IMR-90 (cell line): ENCODE results near the gene ITGAE. TPM values are rescaled to one million over a fixed set of nuclear protein-coding genes. Genes with fewer than 3 reads are reported as not detected.

Source experiments
- ATAC-seq: fragments of 200-7000 bp; cut with Tn5 transposase; 2 replicates; pipeline ENCODE4 v1.9.1; 2020; ENCODE audit warnings: low read depth, mild to moderate bottlenecking, moderate library complexity
- BruUV-seq: library from RNA; stranded (reverse); fragments of 400-500 nt; replicated peaks from 2 replicates; lab custom pipeline; 2021; lab: Mats Ljungman, UMichigan
- CTCF ChIA-PET: fragments of 300-600 bp; formaldehyde crosslinking; extraction: SDS; loops from one replicate; lab custom pipeline; 2021; ENCODE audit warnings: antibody characterized with exemption; lab: Yijun Ruan, JAX
- POLR2A ChIA-PET: fragments of 300-600 bp; sonication (Branson Sonifier 250); formaldehyde crosslinking; loops from one replicate; lab custom pipeline; 2022; ENCODE audit warnings: antibody characterized with exemption; ENCODE audit not compliant: unreplicated experiment; lab: Charles Lee
- DNase-seq: peaks from one replicate; pipeline ENCODE4 v3.0.0; 2013
- H2AFZ ChIP-seq: replicated peaks from 2 replicates; pipeline ENCODE3; 2013; ENCODE audit warnings: low read length, mild to moderate bottlenecking; ENCODE audit not compliant: poor library complexity
- H2AK5ac ChIP-seq: 2 replicates; pipeline ENCODE4 v1.6.1; 2013; ENCODE audit warnings: low read depth, low read length, inconsistent platforms
- H2AK9ac ChIP-seq: replicated peaks from 2 replicates; pipeline ENCODE3; 2013; ENCODE audit warnings: mild to moderate bottlenecking, low read depth, low read length, moderate library complexity; ENCODE audit not compliant: poor library complexity
- H2BK120ac ChIP-seq: 2 replicates; pipeline ENCODE4 v1.6.1; 2013; ENCODE audit warnings: low read depth, low read length, inconsistent platforms
- H2BK15ac ChIP-seq: 3 replicates; pipeline ENCODE4 v1.6.1; 2013; ENCODE audit warnings: low read depth, low read length, inconsistent platforms
- H2BK20ac ChIP-seq: 2 replicates; pipeline ENCODE4 v1.6.1; 2013; ENCODE audit warnings: low read depth, mild to moderate bottlenecking, inconsistent platforms, low read length, moderate library complexity
- H2BK5ac ChIP-seq: 2 replicates; pipeline ENCODE4 v1.6.1; 2013; ENCODE audit warnings: mild to moderate bottlenecking, low read depth, low read length, inconsistent platforms; ENCODE audit not compliant: poor library complexity, severe bottlenecking
- H3K14ac ChIP-seq: replicated peaks from 2 replicates; pipeline ENCODE4 v1.6.1; 2013; ENCODE audit warnings: low read depth, low read length, inconsistent platforms
- H3K18ac ChIP-seq: 2 replicates; pipeline ENCODE4 v1.6.1; 2013; ENCODE audit warnings: low read depth, low read length, control low read depth
- H3K23ac ChIP-seq: 2 replicates; pipeline ENCODE4 v1.6.1; 2013; ENCODE audit warnings: low read depth, low read length, inconsistent platforms
- H3K27ac ChIP-seq: 2 replicates; pipeline ENCODE4 v1.5.1; 2013; ENCODE audit warnings: mild to moderate bottlenecking, control low read depth, low read length; ENCODE audit not compliant: insufficient read depth
- H3K27me3 ChIP-seq: 2 replicates; pipeline ENCODE4 v1.6.1; 2013; ENCODE audit warnings: low read length; ENCODE audit not compliant: control insufficient read depth, insufficient read depth
- H3K36me3 ChIP-seq: 2 replicates; pipeline ENCODE4 v1.6.1; 2013; ENCODE audit warnings: low read length, mixed read lengths; ENCODE audit not compliant: control insufficient read depth, insufficient read depth
- H3K4ac ChIP-seq: 2 replicates; pipeline ENCODE4 v1.6.1; 2013; ENCODE audit warnings: low read depth, low read length, inconsistent platforms
- H3K4me1 ChIP-seq: 2 replicates; pipeline ENCODE4 v1.6.1; 2013; ENCODE audit warnings: low read length, mixed read lengths; ENCODE audit not compliant: control insufficient read depth, insufficient read depth
- H3K4me2 ChIP-seq: 2 replicates; pipeline ENCODE4 v1.6.1; 2013; ENCODE audit warnings: low read depth, mild to moderate bottlenecking, control low read depth, low read length, moderate library complexity
- H3K4me3 ChIP-seq: 2 replicates; pipeline ENCODE4 v1.5.1; 2013; ENCODE audit warnings: low read depth, mild to moderate bottlenecking, control low read depth, low read length, moderate library complexity; ENCODE audit not compliant: insufficient read depth
- H3K56ac ChIP-seq: 2 replicates; pipeline ENCODE4 v1.6.1; 2013; ENCODE audit warnings: low read length, inconsistent platforms; ENCODE audit not compliant: insufficient read depth; ENCODE audit errors: extremely low read depth
- H3K79me1 ChIP-seq, 2 experiments: 2 replicates each; pipeline ENCODE4 v1.6.1; 2013; ENCODE audit warnings: low read length in 2 of 2, inconsistent platforms in 1 of 2, low read depth in 1 of 2
- H3K9ac ChIP-seq: 2 replicates; pipeline ENCODE4 v1.6.1; 2013; ENCODE audit warnings: low read depth, low read length, control low read depth
- H3K9me1 ChIP-seq: 2 replicates; pipeline ENCODE4 v1.6.1; 2013; ENCODE audit warnings: low read length, inconsistent platforms; ENCODE audit not compliant: insufficient read depth
- H3K9me3 ChIP-seq: 2 replicates; pipeline ENCODE4 v1.6.1; 2013; ENCODE audit warnings: low read length; ENCODE audit not compliant: control insufficient read depth, insufficient read depth
- H4K20me1 ChIP-seq: 2 replicates; pipeline ENCODE4 v1.6.1; 2013; ENCODE audit warnings: low read length, inconsistent platforms; ENCODE audit not compliant: insufficient read depth
- H4K5ac ChIP-seq: 2 replicates; pipeline ENCODE4 v1.6.1; 2013; ENCODE audit warnings: mild to moderate bottlenecking, low read depth, low read length, control low read depth
- H4K8ac ChIP-seq, 2 experiments: 2 replicates each; pipeline ENCODE4 v1.6.1; 2013; ENCODE audit warnings: low read depth in 2 of 2, low read length in 2 of 2, control low read depth in 1 of 2, inconsistent platforms in 1 of 2
- H4K91ac ChIP-seq: 2 replicates; pipeline ENCODE4 v1.6.1; 2013; ENCODE audit warnings: low read depth, low read length, inconsistent platforms; ENCODE audit not compliant: insufficient read depth
- BHLHE40 ChIP-seq: fragments of 150-350 bp; IDR thresholded peaks from 2 replicates; pipeline ENCODE4 v1.6.1; 2016; ENCODE audit warnings: mild to moderate bottlenecking, low read depth, low read length
- CEBPB ChIP-seq: IDR thresholded peaks from 2 replicates; pipeline ENCODE4 v1.6.1; 2012; ENCODE audit warnings: low read depth, low read length, improper control_type of control experiment
- CHD1 ChIP-seq: IDR thresholded peaks from 2 replicates; pipeline ENCODE4 v1.6.1; 2012; ENCODE audit warnings: low read depth, low read length, improper control_type of control experiment
- CTCF ChIP-seq: conservative IDR thresholded peaks from 2 replicates; pipeline ENCODE4 v1.5.1; 2012; ENCODE audit warnings: mild to moderate bottlenecking, low read depth, low read length, improper control_type of control experiment
- ELK1 ChIP-seq: fragments of 150-350 bp; IDR thresholded peaks from 2 replicates; pipeline ENCODE4 v1.6.1; 2016; ENCODE audit warnings: low read depth, mild to moderate bottlenecking, low read length, moderate library complexity, borderline replicate concordance
- FOS ChIP-seq: fragments of 150-350 bp; IDR thresholded peaks from 2 replicates; pipeline ENCODE4 v1.6.1; 2016; ENCODE audit warnings: low read depth, low read length
- MAFK ChIP-seq: IDR thresholded peaks from 2 replicates; pipeline ENCODE4 v1.6.1; 2012; ENCODE audit warnings: low read depth, low read length, improper control_type of control experiment
- MAZ ChIP-seq: IDR thresholded peaks from 2 replicates; pipeline ENCODE4 v1.6.1; 2012; ENCODE audit warnings: low read depth, mild to moderate bottlenecking, low read length, improper control_type of control experiment, moderate library complexity, borderline replicate concordance
- MXI1 ChIP-seq: IDR thresholded peaks from 2 replicates; pipeline ENCODE4 v1.6.1; 2012; ENCODE audit warnings: low read depth, mild to moderate bottlenecking, low read length, moderate library complexity, borderline replicate concordance
- NFE2L2 ChIP-seq: fragments of 150-350 bp; IDR thresholded peaks from 2 replicates; pipeline ENCODE4 v1.6.1; 2016; ENCODE audit warnings: low read depth, mild to moderate bottlenecking, low read length
- POLR2A ChIP-seq: IDR thresholded peaks from 2 replicates; pipeline ENCODE4 v1.6.1; 2012; ENCODE audit warnings: mild to moderate bottlenecking, low read depth, low read length
- RAD21 ChIP-seq: IDR thresholded peaks from 2 replicates; pipeline ENCODE4 v1.6.1; 2012; ENCODE audit warnings: low read length, improper control_type of control experiment
- RCOR1 ChIP-seq: IDR thresholded peaks from 2 replicates; pipeline ENCODE4 v1.6.1; 2012; ENCODE audit warnings: mild to moderate bottlenecking, low read length, improper control_type of control experiment; ENCODE audit not compliant: insufficient replicate concordance
- RFX5 ChIP-seq: IDR thresholded peaks from 2 replicates; pipeline ENCODE4 v1.8.0; 2012; ENCODE audit warnings: low read depth, mild to moderate bottlenecking, low read length, moderate library complexity
- SMC3 ChIP-seq: fragments of 150-350 bp; IDR thresholded peaks from 2 replicates; pipeline ENCODE4 v1.6.1; 2016; ENCODE audit warnings: low read depth, mild to moderate bottlenecking, antibody characterized with exemption, low read length, moderate library complexity
- USF2 ChIP-seq: fragments of 150-350 bp; IDR thresholded peaks from 2 replicates; pipeline ENCODE4 v1.6.1; 2017; ENCODE audit warnings: mild to moderate bottlenecking, antibody characterized with exemption, low read length, low read depth
- WGBS, 2 experiments: methylation state at CpG; one replicate each; pipeline versions ENCODE4 v1.1.5 to v1.1.7; 2013; ENCODE audit warnings: missing lambda C conversion rate in 2 of 2; ENCODE audit not compliant: insufficient read length in 1 of 2; ENCODE audit errors: extremely low coverage in 2 of 2; 5-methylcytosine and 5-hydroxymethylcytosine counted together
- dilution Hi-C: fragments of 300-500 bp; cut with HindIII; formaldehyde crosslinking; loops from one replicate; pipeline ENCODE4 v1.14.3; 2018; ENCODE audit warnings: low sequenced_read_pairs; ENCODE audit not compliant: unreplicated experiment
- in situ Hi-C: fragments of 300-500 bp; cut with MboI; formaldehyde crosslinking; loops from 3 replicates; pipeline ENCODE4 v1.14.3; 2019; ENCODE audit warnings: low sequenced_read_pairs, inconsistent platforms, mixed read lengths
- intact Hi-C: fragments of 100-400 bp; cut with micrococcal nuclease; formaldehyde crosslinking; loops from 2 replicates; pipeline ENCODE4 v1.10.0; 2022
- polyA plus RNA-seq, 3 experiments: library from polyadenylated mRNA; depleted of rRNA; stranded (reverse); fragments of >200 nt; gene quantifications; 2 replicates each; pipeline ENCODE4 v1.2.3, GENCODE V29; 2012; ENCODE audit warnings: low replicate concordance in 1 of 3
- total RNA-seq: library from RNA; depleted of rRNA; stranded (reverse); fragments of >200 nt; gene quantifications from 2 replicates; pipeline ENCODE4 v1.2.3, GENCODE V29; 2012

ITGAE gene
- total and polyA plus RNA-seq, 2 of the 4 experiments (the other 2 are of a cell fraction), result 54.1 to 60.8 TPM

GRCh38 chr17:3678821-3679530 is 122.0 kb downstream of the ITGAE start:
- H3K4me1 ChIP-seq, result no peaks in the 10 kb centered on the region
- H2AFZ ChIP-seq, result no peak overlapping the region
- no peak overlapping the region for H3K4ac ChIP-seq
- CTCF ChIA-PET, result interaction anchor here (0.6 kb wide), 1 partner anchor 106 kb away, joined by 5 read pairs; no protein-coding TSS in a partner anchor
- no peak for DNase-seq
- in situ Hi-C loops (no loop called here), dilution Hi-C loops (no loop called here), intact Hi-C loops (no loop called here)
- TF ChIP-seq MAZ, result no peak
- no peak for TF ChIP-seq CTCF
- no peak for TF ChIP-seq ELK1
- TF ChIP-seq POLR2A, result no peak
- TF ChIP-seq RAD21, result no peak
- TF ChIP-seq CHD1, result no peak
- no peak for TF ChIP-seq FOS
- no peak for TF ChIP-seq CEBPB
- no peak for TF ChIP-seq BHLHE40
- no peak for TF ChIP-seq RCOR1
- no peak for TF ChIP-seq MAFK
- no peak for TF ChIP-seq SMC3
- no peak for TF ChIP-seq RFX5
- TF ChIP-seq MXI1, result no peak
- TF ChIP-seq USF2, result no peak
- TF ChIP-seq NFE2L2, result no peak
- no peaks in the 10 kb centered on the region for H3K9me3 ChIP-seq
- no peak overlapping the region for H2BK15ac ChIP-seq
- no peaks in the 10 kb centered on the region for H3K9me1 ChIP-seq
- no peak overlapping the region for H4K5ac ChIP-seq
- H3K4me3 ChIP-seq, result no peak overlapping the region
- ATAC-seq, result no peak
- H3K9ac ChIP-seq, result no peak overlapping the region
- no peak overlapping the region for H2AK5ac ChIP-seq
- peaks cover 2% of the 10 kb centered on the region; the same call in 1 of the 2 replicates for H3K27me3 ChIP-seq
- no peak overlapping the region for H3K14ac ChIP-seq
- no peak overlapping the region for H2AK9ac ChIP-seq
- no peak overlapping the region for H4K91ac ChIP-seq
- no peak overlapping the region for H3K18ac ChIP-seq
- no peaks in the 10 kb centered on the region for H3K79me1 ChIP-seq
- no peak overlapping the region for H2BK20ac ChIP-seq
- H3K56ac ChIP-seq, result no peak overlapping the region
- H3K27ac ChIP-seq, result no peak overlapping the region
- no peaks in the 10 kb centered on the region for H4K20me1 ChIP-seq
- WGBS, 2 experiments, result 88% methylated on average over 6 of the region's 27 CpGs; no CpG with 5 or more reads in 1 of the 2 experiments
- no peak overlapping the region for H3K23ac ChIP-seq
- no peak overlapping the region for H4K8ac ChIP-seq
- H3K4me2 ChIP-seq, result no peak overlapping the region
- POLR2A ChIA-PET, result no interaction called here
- H2BK5ac ChIP-seq, result no peak overlapping the region
- BruUV-seq, result no TSS peak
- no peak overlapping the region for H2BK120ac ChIP-seq
- no peaks in the 10 kb centered on the region for H3K36me3 ChIP-seq
